Liver (tissue), 3 donors: ENCODE results near the gene FKBP14.

Experiments
- SP1 ChIP-seq: IDR thresholded peaks from 2 replicates; pipeline ENCODE4 v1.6.1; 2018; ENCODE audit warnings: antibody characterized with exemption, mild to moderate bottlenecking
- YY1 ChIP-seq: IDR thresholded peaks from 2 replicates; pipeline ENCODE4 v1.6.1; 2016; ENCODE audit warnings: antibody characterized with exemption, mild to moderate bottlenecking
- TF ChIP-seq, protein P1 (sequence below): fragments of 150-350 bp; IDR thresholded peaks from 2 replicates; pipeline ENCODE4 v1.5.1; 2017; ENCODE audit warnings: improper control_type of control experiment, low read depth, low read length; ENCODE audit not compliant: missing input control
- TF ChIP-seq, protein P2 (sequence below): IDR thresholded peaks from 2 replicates; pipeline ENCODE4 v1.6.1; 2016; ENCODE audit warnings: antibody characterized with exemption
- donor health status: healthy.
- donor health status: healthy.

DNA sequence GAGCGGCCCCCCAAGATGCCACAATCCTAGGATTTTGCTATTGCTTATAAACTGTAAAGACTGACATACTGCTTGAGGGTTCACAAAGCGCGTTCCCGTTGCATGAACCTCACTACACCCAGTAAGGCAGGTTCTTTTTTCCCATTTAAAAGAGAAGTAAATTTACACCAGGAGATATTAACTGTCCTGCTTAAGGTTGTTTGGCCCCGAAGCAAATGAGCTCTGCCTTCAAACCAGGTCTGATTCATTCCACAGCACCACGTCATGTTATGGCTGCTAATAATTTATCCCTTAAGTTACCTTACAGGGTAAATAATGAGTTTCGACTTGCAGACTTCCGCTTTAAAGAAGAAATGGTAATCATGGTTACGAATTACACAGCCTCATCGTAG is 559 bp upstream of the FKBP14 start:
- TF ChIP-seq YY1 (peak; percentile 13), SP1 (no peak)
- TF ChIP-seq, protein P1, sequence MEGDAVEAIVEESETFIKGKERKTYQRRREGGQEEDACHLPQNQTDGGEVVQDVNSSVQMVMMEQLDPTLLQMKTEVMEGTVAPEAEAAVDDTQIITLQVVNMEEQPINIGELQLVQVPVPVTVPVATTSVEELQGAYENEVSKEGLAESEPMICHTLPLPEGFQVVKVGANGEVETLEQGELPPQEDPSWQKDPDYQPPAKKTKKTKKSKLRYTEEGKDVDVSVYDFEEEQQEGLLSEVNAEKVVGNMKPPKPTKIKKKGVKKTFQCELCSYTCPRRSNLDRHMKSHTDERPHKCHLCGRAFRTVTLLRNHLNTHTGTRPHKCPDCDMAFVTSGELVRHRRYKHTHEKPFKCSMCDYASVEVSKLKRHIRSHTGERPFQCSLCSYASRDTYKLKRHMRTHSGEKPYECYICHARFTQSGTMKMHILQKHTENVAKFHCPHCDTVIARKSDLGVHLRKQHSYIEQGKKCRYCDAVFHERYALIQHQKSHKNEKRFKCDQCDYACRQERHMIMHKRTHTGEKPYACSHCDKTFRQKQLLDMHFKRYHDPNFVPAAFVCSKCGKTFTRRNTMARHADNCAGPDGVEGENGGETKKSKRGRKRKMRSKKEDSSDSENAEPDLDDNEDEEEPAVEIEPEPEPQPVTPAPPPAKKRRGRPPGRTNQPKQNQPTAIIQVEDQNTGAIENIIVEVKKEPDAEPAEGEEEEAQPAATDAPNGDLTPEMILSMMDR, result no peak
- TF ChIP-seq, protein P2, sequence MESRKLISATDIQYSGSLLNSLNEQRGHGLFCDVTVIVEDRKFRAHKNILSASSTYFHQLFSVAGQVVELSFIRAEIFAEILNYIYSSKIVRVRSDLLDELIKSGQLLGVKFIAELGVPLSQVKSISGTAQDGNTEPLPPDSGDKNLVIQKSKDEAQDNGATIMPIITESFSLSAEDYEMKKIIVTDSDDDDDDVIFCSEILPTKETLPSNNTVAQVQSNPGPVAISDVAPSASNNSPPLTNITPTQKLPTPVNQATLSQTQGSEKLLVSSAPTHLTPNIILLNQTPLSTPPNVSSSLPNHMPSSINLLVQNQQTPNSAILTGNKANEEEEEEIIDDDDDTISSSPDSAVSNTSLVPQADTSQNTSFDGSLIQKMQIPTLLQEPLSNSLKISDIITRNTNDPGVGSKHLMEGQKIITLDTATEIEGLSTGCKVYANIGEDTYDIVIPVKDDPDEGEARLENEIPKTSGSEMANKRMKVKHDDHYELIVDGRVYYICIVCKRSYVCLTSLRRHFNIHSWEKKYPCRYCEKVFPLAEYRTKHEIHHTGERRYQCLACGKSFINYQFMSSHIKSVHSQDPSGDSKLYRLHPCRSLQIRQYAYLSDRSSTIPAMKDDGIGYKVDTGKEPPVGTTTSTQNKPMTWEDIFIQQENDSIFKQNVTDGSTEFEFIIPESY, result no peak
